OCI-LY7 (cell line): ENCODE results near the gene APBA3. TPM values are rescaled to one million over a fixed set of nuclear protein-coding genes. Genes with fewer than 3 reads are reported as not detected.

Experiments used
- BruUV-seq: library from RNA; stranded (reverse); fragments of 400-500 nt; replicated peaks from 2 replicates; lab custom pipeline; 2021; lab: Mats Ljungman, UMichigan
- CTCF ChIA-PET: fragments of 300-600 bp; sonication (Branson Sonifier 250); formaldehyde crosslinking; loops from one replicate; lab custom pipeline; 2022; ENCODE audit warnings: antibody characterized with exemption; ENCODE audit not compliant: unreplicated experiment; lab: Charles Lee
- POLR2A ChIA-PET: fragments of 300-600 bp; sonication (Branson Sonifier 250); formaldehyde crosslinking; loops from one replicate; lab custom pipeline; 2022; ENCODE audit warnings: antibody characterized with exemption; lab: Charles Lee
- DNase-seq: peaks from one replicate; pipeline ENCODE4 v3.0.0-alpha.2; 2015; ENCODE audit warnings: low spot score
- H2AFZ ChIP-seq: fragments of 200-600 bp; sonication (generic), shearing (Covaris generic); 2 replicates; pipeline ENCODE4 v1.6.1; 2014; ENCODE audit warnings: mild to moderate bottlenecking, antibody characterized with exemption, low read length, moderate library complexity
- H3K27ac ChIP-seq: fragments of 200-600 bp; sonication (generic); 2 replicates; pipeline ENCODE4 v1.5.1; 2014; ENCODE audit warnings: mixed run types, low read depth, mild to moderate bottlenecking, moderate library complexity, low read length, inconsistent platforms; ENCODE audit not compliant: poor library complexity, severe bottlenecking
- H3K36me3 ChIP-seq: fragments of 200-600 bp; sonication (generic); 2 replicates; pipeline ENCODE4 v1.6.1; 2014; ENCODE audit warnings: mild to moderate bottlenecking, antibody characterized with exemption, low read length, moderate library complexity, mixed read lengths; ENCODE audit not compliant: insufficient read depth
- H3K4me1 ChIP-seq: fragments of 200-600 bp; sonication (generic); 2 replicates; pipeline ENCODE4 v1.5.1; 2014; ENCODE audit warnings: mild to moderate bottlenecking, low read length; ENCODE audit not compliant: insufficient read depth, poor library complexity, severe bottlenecking
- H3K4me2 ChIP-seq: fragments of 200-600 bp; sonication (generic); 2 replicates; pipeline ENCODE4 v1.6.1; 2014; ENCODE audit warnings: mild to moderate bottlenecking, low read length
- H3K4me3 ChIP-seq: fragments of 200-600 bp; sonication (generic); 2 replicates; pipeline ENCODE4 v1.5.1; 2014; ENCODE audit warnings: mild to moderate bottlenecking, low read depth, low read length; ENCODE audit not compliant: poor library complexity, severe bottlenecking
- H3K79me2 ChIP-seq: fragments of 200-600 bp; sonication (generic); 2 replicates; pipeline ENCODE4 v1.6.1; 2016; ENCODE audit warnings: low read depth, mild to moderate bottlenecking, low read length, moderate library complexity, mixed read lengths; ENCODE audit not compliant: insufficient read depth
- H3K9me2 ChIP-seq: fragments of 200-600 bp; sonication (generic); 2 replicates; pipeline ENCODE4 v1.6.1; 2016; ENCODE audit warnings: mild to moderate bottlenecking, low read length, mixed read lengths; ENCODE audit not compliant: insufficient read depth
- H3K9me3 ChIP-seq: fragments of 200-600 bp; sonication (generic); 2 replicates; pipeline ENCODE4 v1.6.1; 2014; ENCODE audit warnings: mild to moderate bottlenecking, mixed run types, low read length, mixed read lengths
- H4K20me1 ChIP-seq: fragments of 200-600 bp; sonication (generic); 2 replicates; pipeline ENCODE4 v1.6.1; 2014; ENCODE audit warnings: mild to moderate bottlenecking, antibody characterized with exemption, low read length, moderate library complexity, mixed read lengths; ENCODE audit not compliant: insufficient read depth
- CTCF ChIP-seq: fragments of 200-600 bp; sonication (generic); conservative IDR thresholded peaks from 2 replicates; pipeline ENCODE4 v1.5.1; 2014; ENCODE audit warnings: mild to moderate bottlenecking, antibody characterized with exemption, low read length, moderate library complexity, mixed read lengths
- EZH2phosphoT487 ChIP-seq: fragments of 200-600 bp; sonication (generic); IDR thresholded peaks from 2 replicates; pipeline ENCODE4 v1.6.1; 2018; ENCODE audit warnings: low read depth, borderline replicate concordance, mild to moderate bottlenecking, mixed run types, antibody characterized with exemption, low read length, moderate library complexity, mixed read lengths
- intact Hi-C: fragments of 100-400 bp; cut with micrococcal nuclease; formaldehyde crosslinking; loops from one replicate; pipeline ENCODE4 v1.10.0; 2022; ENCODE audit not compliant: unreplicated experiment
- total RNA-seq, 2 experiments: library from RNA; depleted of rRNA in 1 of 2; stranded (reverse); fragments of >200 nt in 1 of 2; shearing (Covaris generic) in 1 of 2; gene quantifications; 2 replicates each; pipeline ENCODE4 v1.2.3, GENCODE V29; 2014 to 2022

APBA3 gene
- total RNA-seq, 2 experiments from 2014 or later: 28.7 to 34.7 TPM

GRCh38 chr19:3708207-3708931 is 53.1 kb downstream of the APBA3 start, which contains the start of gene TJP3:
Gene TJP3, plus strand, starts transcription at chr19:3708384. Its CDS starts 20,049 bp downstream, at chr19:3728433.
- POLR2A ChIA-PET: interaction anchor here (0.7 kb wide), 1 partner anchor 270 kb away, joined by 9 read pairs; no protein-coding TSS in a partner anchor
- Histone ChIP-seq H3K9me3 (no peaks in the 10 kb centered on the region), H4K20me1 (no peaks in the 10 kb centered on the region), H3K27ac (no peak within 1 kb of the TSS), H3K79me2 (no peaks in the 10 kb centered on the region), H3K36me3 (no peaks in the 10 kb centered on the region), H3K4me3 (no peak within 1 kb of the TSS), H3K4me2 (no peak within 1 kb of the TSS), H2AFZ (no peak within 1 kb of the TSS), H3K4me1 (no peaks in the 10 kb centered on the region), H3K9me2 (no peaks in the 10 kb centered on the region)
- TF ChIP-seq EZH2phosphoT487: no peak
- no peak for TF ChIP-seq CTCF
- DNase-seq: no peak
- CTCF ChIA-PET: no interaction called here
- intact Hi-C loops: loop anchor here (5.0 kb wide), 1 partner anchor 161 kb away; no protein-coding TSS in a partner anchor
- BruUV-seq: no TSS peak

- Histone ChIP-seq H3K9me2 (no peaks in the 10 kb centered on the region), H3K4me2 (no peak overlapping the region), H2AFZ (no peak overlapping the region), H4K20me1 (no peaks in the 10 kb centered on the region), H3K9me3 (no peaks in the 10 kb centered on the region), H3K79me2 (no peaks in the 10 kb centered on the region), H3K36me3 (no peaks in the 10 kb centered on the region), H3K27ac (no peak overlapping the region), H3K4me3 (no peak overlapping the region), H3K4me1 (no peaks in the 10 kb centered on the region)
- ChIA-PET POLR2A (no interaction called here), CTCF (no interaction called here)
- no TSS peak for BruUV-seq
- intact Hi-C loops: loop anchor here (5.0 kb wide), 1 partner anchor 161 kb away; no protein-coding TSS in a partner anchor
- no peak for DNase-seq
- TF ChIP-seq EZH2phosphoT487 (no peak), CTCF (no peak)
Measured at GRCh38 chr19:3707868-3708206, 53.7 kb downstream of the APBA3 start.

GRCh38 chr19:3701200-3701599 is 60.3 kb downstream of the APBA3 start:
- no peak for TF ChIP-seq EZH2phosphoT487
- no peak for TF ChIP-seq CTCF
- no peaks in the 10 kb centered on the region for H3K9me3 ChIP-seq
- no peak overlapping the region for H3K4me3 ChIP-seq
- BruUV-seq: no TSS peak
- intact Hi-C loops: no loop called here
- peaks cover 7% of the 10 kb centered on the region for H3K4me1 ChIP-seq
- ChIA-PET POLR2A (no interaction called here), CTCF (no interaction called here)
- no peak overlapping the region for H3K4me2 ChIP-seq
- H3K9me2 ChIP-seq: no peaks in the 10 kb centered on the region
- no peak overlapping the region for H2AFZ ChIP-seq
- H3K36me3 ChIP-seq: no peaks in the 10 kb centered on the region
- no peaks in the 10 kb centered on the region for H3K79me2 ChIP-seq
- DNase-seq: no peak
- H3K27ac ChIP-seq: no peak overlapping the region
- H4K20me1 ChIP-seq: no peaks in the 10 kb centered on the region
